GM19240 (cell line): ENCODE data around the gene CDC45.

Experiments
- DNase-seq: peaks from one replicate; pipeline ENCODE4 v3.0.0; 2011; ENCODE audit warnings: low spot score; ENCODE audit not compliant: insufficient read length

CDC45 gene

DNA sequence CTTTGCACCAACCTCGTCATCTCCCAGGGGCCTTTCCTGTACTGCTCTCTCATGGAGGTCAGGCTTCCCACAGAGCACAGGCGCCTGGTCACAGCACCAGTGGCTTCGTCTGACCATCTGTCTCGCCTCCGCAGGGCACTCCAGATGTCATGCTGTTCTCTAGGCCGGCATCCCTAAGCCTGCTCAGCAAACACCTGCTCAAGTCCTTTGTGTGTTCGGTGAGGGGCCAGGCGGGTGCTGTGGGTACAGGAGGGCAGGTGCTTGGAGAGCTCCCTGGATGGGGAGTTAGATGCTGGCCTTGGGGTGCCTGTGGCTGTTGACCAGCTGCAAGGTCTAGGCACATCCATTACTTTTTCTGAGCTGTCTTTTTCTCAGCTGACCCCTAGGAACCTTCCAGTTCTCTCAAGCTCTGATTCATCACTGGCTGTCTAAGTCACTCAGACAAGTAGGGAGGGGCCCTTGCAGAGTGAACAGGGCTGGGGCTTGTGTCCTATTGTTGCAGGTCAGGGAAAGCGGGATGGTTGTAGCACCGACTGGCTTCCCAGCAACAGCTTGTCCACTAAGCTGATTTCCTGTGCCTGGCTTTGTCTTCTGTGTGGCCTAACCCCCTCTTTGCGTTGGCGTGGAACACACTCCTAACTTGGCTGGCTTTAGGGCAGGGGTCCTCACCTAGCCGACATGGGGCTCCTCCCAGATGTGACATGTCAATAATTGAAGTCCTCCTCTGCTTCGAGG is 35.3 kb downstream of the CDC45 start:
- no peak for DNase-seq

DNA sequence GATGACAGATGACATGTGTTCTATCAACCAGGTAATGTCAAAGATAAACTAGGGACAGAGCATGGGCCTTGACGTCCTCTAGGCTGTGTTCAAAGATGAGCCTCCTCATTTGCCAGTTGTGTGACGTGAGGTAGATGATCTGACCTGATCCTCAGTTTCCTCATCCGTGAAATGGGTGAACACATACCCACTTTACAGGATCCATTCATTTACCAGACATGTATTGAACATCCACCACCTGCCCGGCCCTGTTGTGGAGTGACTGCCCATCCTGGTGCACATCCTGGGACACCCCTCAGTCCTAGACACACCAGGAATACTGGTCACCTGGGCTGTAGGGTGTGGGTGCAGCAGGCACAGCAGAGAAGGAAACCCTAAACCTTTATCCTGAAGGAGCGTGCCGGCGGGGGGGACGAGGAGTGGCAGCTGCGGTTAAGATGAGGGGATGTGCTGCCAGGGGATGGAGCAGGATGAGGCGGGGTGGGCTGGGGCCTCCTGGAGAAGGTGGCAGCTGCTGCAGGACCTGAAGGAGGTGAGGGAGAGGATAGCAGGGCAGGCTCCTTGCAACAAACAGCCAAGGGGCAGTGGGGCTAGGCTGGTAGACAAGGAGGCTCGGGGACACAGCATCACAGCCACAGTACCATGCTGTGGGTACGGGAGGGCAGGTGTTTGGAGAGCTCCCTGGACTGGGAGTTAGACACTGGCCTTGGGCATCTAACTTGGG is 36.1 kb downstream of the CDC45 start:
- no peak for DNase-seq

DNA sequence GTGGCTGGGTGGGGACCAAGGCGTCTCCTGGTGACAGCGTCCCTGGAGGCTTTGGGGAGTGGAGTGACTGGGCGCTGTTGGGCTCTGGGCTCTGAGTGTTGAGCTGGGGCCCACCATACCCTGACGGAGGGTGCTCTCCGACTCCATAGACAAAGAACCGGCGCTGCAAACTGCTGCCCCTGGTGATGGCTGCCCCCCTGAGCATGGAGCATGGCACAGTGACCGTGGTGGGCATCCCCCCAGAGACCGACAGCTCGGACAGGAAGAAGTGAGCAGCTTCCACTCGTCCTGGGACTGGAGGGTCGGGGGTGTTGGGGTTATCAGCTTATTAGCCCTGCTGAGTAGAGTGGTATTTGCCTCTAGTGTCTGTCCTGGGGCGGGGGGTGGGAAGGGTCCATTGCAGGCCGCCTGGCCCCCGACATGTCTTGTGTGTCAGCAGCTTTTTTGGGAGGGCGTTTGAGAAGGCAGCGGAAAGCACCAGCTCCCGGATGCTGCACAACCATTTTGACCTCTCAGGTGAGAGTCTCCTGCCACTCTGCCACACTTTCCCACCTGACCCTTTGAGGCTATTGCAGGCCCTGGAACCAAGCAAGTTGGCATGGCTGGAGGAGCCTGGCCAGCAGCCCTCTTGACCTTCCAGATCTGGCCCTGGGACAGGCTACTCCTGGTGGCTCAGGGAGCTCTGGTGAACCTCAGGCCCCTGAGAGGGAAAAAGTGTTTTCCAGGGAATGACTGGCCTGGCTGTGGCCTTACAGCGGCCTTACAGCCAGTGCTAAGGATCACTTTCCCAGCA is 36.9 kb downstream of the CDC45 start:
- DNase-seq, result no peak

- no peak for DNase-seq
Measured at GRCh38 chr22:19517171-19517500, 37.4 kb downstream of the CDC45 start.

DNA sequence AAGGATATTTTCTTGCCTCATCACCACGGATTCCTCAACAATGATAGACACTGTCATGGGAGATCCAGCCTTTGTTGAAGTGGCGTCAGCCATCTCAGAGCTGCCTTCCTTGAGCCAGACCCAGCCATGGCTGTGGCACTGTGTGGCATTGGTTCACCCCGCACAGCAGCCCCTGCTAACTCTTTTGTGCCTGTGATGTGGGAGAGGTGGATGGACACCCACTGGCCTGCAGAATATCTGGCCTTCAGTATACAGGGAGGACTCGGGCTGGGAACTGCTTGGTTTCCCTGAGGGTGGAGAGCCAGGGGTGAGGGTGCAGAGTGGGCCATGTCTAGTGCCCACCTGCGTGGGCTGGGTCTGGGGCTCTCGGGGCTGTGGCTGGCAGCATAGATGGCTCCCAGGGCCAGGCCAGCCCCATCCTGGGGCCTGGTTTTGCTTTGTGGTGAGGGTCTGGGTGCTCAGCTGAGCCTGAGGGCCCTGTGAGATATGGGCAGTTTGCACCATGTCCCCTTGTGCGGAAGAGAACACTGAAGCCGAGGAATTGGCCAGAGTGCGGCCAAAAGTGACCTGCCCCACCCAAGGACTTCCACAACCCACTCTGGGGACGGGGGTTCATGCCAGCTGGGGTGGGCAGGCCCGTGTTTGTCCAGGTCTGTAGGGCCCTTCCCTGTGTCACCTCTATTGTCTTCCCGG is 38.3 kb downstream of the CDC45 start:
- DNase-seq, result no peak

DNA sequence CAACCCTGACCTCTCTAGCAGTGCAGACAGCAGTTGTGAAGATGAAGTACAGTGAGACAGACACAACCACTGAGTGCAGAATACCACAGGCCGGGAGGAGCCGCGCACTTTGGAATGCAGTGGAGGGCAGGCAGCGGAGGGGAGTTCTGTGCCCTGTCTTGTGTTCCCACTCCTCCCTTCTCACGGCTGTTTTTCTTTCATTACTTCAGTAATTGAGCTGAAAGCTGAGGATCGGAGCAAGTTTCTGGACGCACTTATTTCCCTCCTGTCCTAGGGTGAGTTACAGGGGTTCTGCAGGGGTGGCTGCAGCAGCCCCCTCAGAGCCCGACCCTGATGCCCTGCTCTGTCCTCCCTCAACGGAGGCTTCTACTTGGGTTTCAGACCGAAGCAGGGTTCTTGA is 38.9 kb downstream of the CDC45 start:
- DNase-seq, result no peak

DNA sequence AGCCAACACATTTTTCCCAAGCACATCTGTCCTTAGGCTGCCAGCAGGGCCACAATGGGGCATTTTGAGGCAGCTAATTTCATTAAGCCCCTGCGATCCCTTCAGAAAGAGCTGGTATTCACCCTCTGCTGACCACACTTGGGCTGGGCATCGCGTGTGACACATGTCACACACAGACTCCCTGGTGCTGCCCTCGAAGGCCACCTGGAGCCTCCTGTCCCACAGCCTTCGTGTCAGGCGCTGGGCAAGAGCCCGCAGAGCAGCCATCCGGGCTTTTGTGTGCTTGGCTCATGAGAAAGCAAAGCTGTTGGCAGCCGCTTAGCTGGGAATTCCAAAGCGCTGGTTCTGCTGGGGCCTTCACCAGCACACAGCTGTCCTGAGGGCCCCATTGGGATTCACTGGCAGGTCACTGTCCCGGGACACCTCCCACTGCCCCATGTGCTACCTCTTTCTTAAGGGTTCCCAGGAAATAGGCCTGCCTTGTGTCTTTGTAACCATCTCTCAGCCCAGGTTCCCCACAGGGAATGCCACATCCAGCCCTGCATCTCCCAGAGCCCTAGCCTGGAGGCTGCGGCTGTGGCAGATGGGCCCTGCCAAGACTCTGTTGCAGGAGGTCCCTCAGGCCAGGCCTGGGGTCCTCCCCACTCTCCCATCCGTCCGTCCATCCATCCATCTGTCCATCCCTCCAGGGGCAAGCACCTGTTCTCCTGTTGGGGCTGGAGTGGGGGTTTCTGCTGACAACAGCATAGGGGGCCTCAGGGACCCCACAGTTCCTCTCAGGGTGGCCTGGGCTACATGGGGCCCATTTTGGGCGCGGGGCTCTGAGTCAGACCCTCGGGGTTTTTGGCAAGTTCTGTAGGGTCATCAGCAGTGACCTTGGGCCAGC is 39.6 kb downstream of the CDC45 start:
- DNase-seq, result no peak

DNA sequence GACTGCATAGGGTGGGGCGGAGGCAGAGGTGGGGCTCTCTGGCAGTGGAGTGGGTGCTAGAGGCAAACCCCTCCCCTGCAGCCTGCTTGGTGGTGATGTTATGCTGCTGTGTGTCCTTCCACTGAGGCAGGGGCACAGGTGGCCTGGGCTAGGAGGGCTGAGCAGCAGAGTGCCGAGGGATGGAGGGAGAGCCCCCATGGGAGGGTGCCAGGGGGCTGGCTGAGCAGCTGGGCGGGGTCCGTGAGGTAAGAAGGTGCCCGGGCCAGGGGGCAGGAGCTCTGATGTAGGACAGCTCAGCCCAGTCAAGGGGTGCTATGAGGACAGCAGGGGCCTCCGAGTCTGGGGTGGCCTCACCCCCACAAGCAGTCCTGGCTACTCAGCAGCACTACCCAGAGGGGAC is 40.3 kb downstream of the CDC45 start:
- no peak for DNase-seq

DNA sequence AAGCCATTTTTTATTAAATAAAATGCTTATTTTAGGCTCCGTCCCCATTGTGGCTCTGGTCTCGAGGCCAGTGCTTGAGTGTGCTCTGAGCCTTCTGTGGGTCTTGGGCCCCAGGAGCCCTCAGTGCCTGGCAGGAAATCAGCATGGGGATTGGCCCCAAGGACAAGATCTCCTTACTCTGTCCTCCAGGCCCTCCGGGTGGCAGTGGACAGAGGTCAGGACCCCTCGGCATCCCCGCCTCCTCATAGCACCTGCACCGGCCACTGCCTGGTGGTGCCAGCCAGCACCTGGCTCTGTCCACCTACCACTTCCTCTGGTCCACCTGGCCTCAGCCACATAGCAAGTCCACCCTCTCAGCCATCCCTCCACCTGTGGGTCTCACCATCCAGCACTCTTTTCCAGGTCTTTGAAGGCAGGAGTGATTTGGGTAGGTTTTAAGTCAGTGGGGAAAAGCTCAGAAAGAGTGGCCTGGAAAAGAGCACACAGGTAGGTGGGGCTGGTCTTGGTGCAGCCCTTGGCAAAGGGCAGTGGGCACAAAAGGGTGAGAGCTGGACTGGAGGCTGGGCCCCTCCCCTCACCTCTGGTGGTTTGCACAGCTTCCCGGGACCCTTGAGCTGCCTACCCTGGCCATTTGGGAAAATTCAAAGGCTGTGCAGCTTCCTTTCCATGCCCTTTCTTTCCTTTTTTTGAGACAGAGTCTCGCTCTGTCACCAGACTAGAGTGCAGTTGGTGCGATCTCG is 41.0 kb downstream of the CDC45 start:
- no peak for DNase-seq

DNA sequence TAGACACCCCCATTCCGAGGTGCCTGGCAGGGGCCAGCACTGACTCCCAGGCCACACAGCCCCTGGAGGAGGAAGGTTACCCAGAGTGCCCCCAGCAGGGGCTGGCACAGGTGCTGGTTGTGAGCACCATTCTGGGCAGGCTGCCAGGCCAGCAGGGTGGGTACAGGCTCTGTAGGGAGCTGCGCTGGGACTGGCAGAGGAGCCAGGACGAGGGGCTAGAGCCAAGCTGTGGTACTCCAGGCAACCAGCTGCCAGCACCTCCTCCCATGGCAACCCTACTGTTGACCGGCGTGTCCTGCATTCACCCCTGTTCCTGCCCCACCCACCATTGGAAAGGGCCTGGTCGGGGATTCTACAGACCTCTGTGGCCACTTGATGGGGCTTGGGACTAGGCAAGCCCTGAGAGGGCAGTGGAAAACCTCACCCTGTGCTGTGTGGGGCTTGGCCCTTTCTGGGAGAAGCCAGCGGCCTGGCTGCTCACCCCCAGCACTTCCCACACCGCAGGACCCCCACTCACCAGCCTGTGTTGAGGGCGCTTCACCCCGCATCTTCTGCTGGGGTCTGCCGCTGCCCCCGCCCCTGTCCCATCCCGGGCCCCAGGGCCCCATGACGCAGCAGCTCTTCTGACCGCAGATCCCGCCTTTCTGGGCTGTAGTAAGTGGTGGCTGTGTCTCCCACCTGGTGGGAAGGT is 42.6 kb downstream of the CDC45 start:
- DNase-seq, result no peak

GRCh38 chr22:19522881-19523239 is 43.1 kb downstream of the CDC45 start:
- no peak for DNase-seq

GRCh38 chr22:19523240-19524169 is 43.8 kb downstream of the CDC45 start:
- DNase-seq, result no peak

- no peak for DNase-seq
Measured at GRCh38 chr22:19524170-19525115, 44.7 kb downstream of the CDC45 start, which contains the start of gene CLDN5. TSS of gene CLDN5 (minus strand) at chr22:19524410. CDS start at chr22:19524255, 155 bp downstream.

GRCh38 chr22:19525116-19525660 is 45.5 kb downstream of the CDC45 start:
- no peak for DNase-seq

DNA sequence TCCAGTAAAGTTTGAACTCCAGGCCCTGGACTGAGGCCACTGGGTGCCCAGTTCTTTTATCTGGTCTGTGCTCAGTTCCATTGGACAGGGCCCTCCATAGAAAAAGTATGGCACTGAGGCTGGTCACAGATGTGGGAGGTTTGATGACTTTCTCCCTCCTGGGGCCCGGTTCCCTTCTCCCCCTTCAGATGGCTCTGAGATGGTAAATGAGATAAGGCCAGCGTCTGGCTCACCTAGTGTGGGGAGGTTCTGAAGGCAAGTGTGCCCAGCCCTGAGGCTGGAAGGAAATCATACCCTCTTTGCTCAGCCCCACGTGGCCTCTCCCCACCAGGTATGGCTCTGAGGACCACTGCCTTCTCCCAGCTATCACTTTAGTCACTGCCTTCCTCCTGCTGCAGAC is 45.9 kb downstream of the CDC45 start:
- no peak for DNase-seq

- DNase-seq, result no peak
Measured at GRCh38 chr22:19526076-19526701, 46.5 kb downstream of the CDC45 start.
